Measurements from ENCODE around the gene SNIP1. TPM values are rescaled to one million over a fixed set of nuclear protein-coding genes. Genes with fewer than 3 reads are reported as not detected.

SNIP1 gene
- total and polyA plus RNA-seq, 12 donors = 4.0 to 22.4 (median 14.1) TPM

DNA sequence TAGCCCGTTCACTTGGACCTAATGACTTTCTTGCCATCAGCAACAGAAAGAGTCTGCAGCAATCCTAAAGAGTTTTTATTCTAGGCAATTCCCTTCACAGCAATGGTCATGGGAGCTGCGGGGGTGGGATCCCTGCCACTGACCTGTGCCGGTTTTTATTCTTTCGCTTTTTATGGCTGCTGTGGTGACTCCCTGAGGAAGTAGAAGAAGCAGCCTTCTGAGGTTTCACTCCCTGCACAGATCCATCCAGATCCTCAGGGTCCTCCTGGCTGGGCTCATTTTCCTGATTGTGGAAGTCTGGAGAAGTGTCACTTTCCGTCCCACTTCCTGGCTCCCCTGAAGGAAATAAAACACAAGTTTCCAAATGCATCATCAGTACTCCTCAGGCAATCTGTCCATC lies 52.4 kb downstream of the SNIP1 start:
- DNase-seq = no peak
- H3K27ac ChIP-seq = no peak overlapping the region
- no peak overlapping the region for H3K4me3 ChIP-seq
- peaks cover 9 to 12% of the 10 kb centered on the region in 2 donors for H3K4me1 ChIP-seq (replicated peaks in 1 of 2)
- no peaks in the 10 kb centered on the region for H3K9me3 ChIP-seq (replicated peaks in 1 of 3)
- H3K36me3 ChIP-seq (replicated peaks in 1 of 2) = peaks cover 0 to 36% of the 10 kb centered on the region in 2 donors
- H3K27me3 ChIP-seq = no peaks in the 10 kb centered on the region
- TF ChIP-seq POLR2A (IDR thresholded peaks at IDR 0.05) = no peak
- TF ChIP-seq, protein P1, sequence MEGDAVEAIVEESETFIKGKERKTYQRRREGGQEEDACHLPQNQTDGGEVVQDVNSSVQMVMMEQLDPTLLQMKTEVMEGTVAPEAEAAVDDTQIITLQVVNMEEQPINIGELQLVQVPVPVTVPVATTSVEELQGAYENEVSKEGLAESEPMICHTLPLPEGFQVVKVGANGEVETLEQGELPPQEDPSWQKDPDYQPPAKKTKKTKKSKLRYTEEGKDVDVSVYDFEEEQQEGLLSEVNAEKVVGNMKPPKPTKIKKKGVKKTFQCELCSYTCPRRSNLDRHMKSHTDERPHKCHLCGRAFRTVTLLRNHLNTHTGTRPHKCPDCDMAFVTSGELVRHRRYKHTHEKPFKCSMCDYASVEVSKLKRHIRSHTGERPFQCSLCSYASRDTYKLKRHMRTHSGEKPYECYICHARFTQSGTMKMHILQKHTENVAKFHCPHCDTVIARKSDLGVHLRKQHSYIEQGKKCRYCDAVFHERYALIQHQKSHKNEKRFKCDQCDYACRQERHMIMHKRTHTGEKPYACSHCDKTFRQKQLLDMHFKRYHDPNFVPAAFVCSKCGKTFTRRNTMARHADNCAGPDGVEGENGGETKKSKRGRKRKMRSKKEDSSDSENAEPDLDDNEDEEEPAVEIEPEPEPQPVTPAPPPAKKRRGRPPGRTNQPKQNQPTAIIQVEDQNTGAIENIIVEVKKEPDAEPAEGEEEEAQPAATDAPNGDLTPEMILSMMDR (IDR thresholded peaks at IDR 0.05) = no peak
- 89 to 93% (median 90%) methylated on average over 5 of the region's 5 CpGs for WGBS, 4 donors
- intact Hi-C loops (cut with DNase I) = no loop called here

GRCh38 chr1:37498872-37499617 lies 55.0 kb downstream of the SNIP1 start:
- Histone ChIP-seq H3K4me1 (replicated peaks in 1 of 2) (peaks cover 9 to 12% of the 10 kb centered on the region in 2 donors), H3K27me3 (no peaks in the 10 kb centered on the region), H3K4me3 (no peak overlapping the region), H3K27ac (peak overlapping the region in 3 of 5 donors; percentile 6 to 42 (median 22)), H3K9me3 (replicated peaks in 1 of 3) (no peaks in the 10 kb centered on the region), H3K36me3 (replicated peaks in 1 of 2) (peaks cover 0 to 39% of the 10 kb centered on the region in 2 donors)
- peak in 6 of 7 donors; percentile 43 to 79 (median 56) for DNase-seq
- intact Hi-C loops (cut with DNase I) = no loop called here
- WGBS, 4 donors = 52 to 62% (median 56%) methylated on average over 4 of the region's 4 CpGs
- no peak for TF ChIP-seq POLR2A (IDR thresholded peaks at IDR 0.05)
- TF ChIP-seq, protein P1 (IDR thresholded peaks at IDR 0.05) = no peak

GRCh38 chr1:37497832-37498231 lies 56.3 kb downstream of the SNIP1 start:
- Histone ChIP-seq H3K4me3 (no peak overlapping the region), H3K36me3 (replicated peaks in 1 of 2) (peaks cover 0 to 47% of the 10 kb centered on the region in 2 donors), H3K4me1 (replicated peaks in 1 of 2) (peaks cover 9 to 12% of the 10 kb centered on the region in 2 donors), H3K27ac (no peak overlapping the region), H3K27me3 (no peaks in the 10 kb centered on the region), H3K9me3 (replicated peaks in 1 of 3) (no peaks in the 10 kb centered on the region)
- intact Hi-C loops (cut with DNase I) = no loop called here
- TF ChIP-seq, protein P1 (IDR thresholded peaks at IDR 0.05) = no peak
- TF ChIP-seq POLR2A (IDR thresholded peaks at IDR 0.05) = no peak
- DNase-seq = no peak
- 92 to 100% (median 98%) methylated on average over 2 of the region's 2 CpGs for WGBS, 4 donors

- H3K9me3 ChIP-seq (replicated peaks in 1 of 3) = no peaks in the 10 kb centered on the region
- TF ChIP-seq, protein P1 (IDR thresholded peaks at IDR 0.05) = no peak
- no peak for TF ChIP-seq POLR2A (IDR thresholded peaks at IDR 0.05)
- WGBS, 4 donors = 76 to 90% (median 84%) methylated on average over 1 of the region's 1 CpG
- no peak overlapping the region for H3K27ac ChIP-seq
- H3K27me3 ChIP-seq = no peaks in the 10 kb centered on the region
- peaks cover 9 to 12% of the 10 kb centered on the region in 2 donors for H3K4me1 ChIP-seq (replicated peaks in 1 of 2)
- H3K36me3 ChIP-seq (replicated peaks in 1 of 2) = peaks cover 0 to 48% of the 10 kb centered on the region in 2 donors
- no peak overlapping the region for H3K4me3 ChIP-seq
- intact Hi-C loops (cut with DNase I) = no loop called here
- no peak for DNase-seq
These were observed 58.2 kb downstream of the SNIP1 start for GRCh38 chr1:37495875-37496274.
